ENCODE results near the gene FREY1.

Gene FREY1, protein sequence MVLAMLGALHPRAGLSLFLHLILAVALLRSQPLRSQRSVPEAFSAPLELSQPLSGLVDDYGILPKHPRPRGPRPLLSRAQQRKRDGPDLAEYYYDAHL

GRCh38 chr11:45906965-45907611 lies at the start of gene FREY1:
Gene FREY1, minus strand, starts transcription at chr11:45907271. Its CDS starts 26 bp downstream, at chr11:45907245.
- DNase-seq, result no peak

DNA sequence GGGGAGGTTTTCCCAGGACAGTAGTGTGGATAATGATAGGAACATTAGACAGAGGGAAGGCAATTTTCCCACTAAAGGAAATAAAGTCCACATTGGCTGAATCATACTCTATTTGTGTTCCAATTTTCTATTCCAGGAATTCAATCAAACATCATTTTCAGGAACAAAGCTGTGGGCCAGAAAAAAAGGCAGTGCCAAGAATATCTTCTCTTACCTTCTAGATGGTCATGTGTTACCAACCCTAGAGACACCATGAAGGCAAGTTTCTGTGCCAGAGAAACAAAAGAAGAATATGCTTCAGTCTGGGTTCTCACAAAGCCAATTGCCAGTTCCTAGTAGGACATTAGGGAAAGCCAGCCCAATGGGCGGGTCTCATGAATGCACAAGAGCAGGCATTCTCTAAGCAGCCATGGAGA lies 42.9 kb upstream of the FREY1 start:
- DNase-seq, result no peak

GRCh38 chr11:45948356-45948755 lies 41.3 kb upstream of the FREY1 start:
- DNase-seq, result no peak

- no peak for DNase-seq
These were observed 40.8 kb upstream of the FREY1 start for GRCh38 chr11:45947885-45948284.

- DNase-seq, result no peak
These were observed 38.4 kb upstream of the FREY1 start for GRCh38 chr11:45945397-45945999.

DNA sequence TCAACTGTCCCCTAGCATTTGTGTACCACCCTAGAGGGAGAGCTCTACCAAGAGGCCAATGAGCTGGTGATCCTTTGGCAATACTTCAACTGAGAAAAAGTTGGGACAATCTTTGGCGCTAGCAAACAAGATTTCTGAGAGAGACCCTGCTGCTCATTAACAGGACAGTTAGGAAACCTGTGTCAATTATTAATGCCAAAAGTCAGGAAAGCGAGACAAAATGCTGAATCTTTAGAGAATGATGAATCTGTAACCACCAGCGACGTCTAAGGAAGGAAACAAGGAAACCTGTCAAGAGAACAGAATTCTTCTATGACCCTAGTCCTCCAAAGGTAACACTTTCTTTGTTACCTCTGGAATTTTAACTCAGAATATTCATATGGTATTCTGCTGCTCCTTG lies 35.3 kb upstream of the FREY1 start:
- no peak for DNase-seq

GRCh38 chr11:45941285-45941684 lies 34.2 kb upstream of the FREY1 start:
- DNase-seq, result no peak

DNA sequence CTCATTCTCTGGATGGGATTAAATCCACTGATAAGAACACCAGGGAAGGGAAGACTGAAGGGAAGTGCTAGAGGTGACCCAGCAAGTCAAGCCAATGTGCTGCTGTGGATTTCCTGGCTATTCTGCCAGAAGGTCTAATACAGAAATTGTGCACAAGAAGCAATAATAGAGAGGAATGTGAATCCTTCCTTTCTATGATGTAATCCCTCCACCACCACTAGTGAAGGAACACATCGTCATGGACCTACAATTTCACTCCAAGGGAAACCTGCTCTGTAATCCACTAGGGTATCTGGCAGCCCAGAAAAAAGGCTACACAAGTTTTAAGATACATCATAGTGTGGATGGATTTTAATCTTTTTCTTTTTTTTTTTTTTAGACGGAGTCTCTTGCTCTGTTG lies 32.8 kb upstream of the FREY1 start:
- no peak for DNase-seq

DNA sequence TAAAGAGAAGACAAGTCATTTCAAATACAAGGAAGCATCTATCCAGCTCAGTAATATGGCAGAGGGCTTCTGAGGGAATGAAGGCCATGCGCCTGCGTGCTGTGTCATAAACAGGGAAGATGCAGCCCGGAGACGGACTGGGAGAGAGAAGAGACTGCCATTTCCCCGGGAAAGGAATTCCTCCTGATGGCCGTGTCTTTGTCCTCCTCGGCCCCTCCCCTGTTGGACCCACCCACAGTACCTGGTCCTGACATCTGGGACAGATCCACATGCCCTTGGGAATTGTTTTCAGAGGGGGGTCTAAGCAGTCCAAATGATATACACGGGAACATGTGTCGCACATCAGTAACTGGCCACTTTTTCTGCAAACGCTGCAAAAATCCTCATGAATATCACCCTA lies 30.8 kb upstream of the FREY1 start:
- DNase-seq, result no peak

DNA sequence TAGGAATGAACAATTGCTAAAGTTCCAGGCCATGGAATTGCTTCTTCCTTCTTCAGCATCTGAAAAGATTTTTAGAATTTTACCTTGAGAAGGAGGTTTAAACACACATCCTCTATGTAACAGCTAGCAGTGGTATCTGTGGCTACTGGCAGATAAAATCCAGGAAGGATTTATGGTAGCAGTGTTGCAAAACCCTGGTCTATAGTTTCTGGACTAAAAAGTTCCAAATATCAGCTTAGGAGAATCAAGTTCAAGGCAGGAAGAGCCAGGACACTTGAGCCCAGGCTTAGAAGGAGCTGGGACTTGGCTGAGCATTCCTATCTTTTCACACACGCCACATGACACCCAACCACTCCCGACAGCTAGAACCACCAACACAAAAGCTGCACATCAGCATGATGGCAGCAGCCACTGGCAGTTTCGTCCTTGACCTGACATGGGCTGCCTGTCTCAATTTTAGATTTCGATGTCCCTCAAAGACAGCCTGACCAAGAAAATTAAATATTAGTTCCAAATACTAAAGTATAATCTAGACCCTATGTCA lies 29.5 kb upstream of the FREY1 start:
- no peak for DNase-seq

DNA sequence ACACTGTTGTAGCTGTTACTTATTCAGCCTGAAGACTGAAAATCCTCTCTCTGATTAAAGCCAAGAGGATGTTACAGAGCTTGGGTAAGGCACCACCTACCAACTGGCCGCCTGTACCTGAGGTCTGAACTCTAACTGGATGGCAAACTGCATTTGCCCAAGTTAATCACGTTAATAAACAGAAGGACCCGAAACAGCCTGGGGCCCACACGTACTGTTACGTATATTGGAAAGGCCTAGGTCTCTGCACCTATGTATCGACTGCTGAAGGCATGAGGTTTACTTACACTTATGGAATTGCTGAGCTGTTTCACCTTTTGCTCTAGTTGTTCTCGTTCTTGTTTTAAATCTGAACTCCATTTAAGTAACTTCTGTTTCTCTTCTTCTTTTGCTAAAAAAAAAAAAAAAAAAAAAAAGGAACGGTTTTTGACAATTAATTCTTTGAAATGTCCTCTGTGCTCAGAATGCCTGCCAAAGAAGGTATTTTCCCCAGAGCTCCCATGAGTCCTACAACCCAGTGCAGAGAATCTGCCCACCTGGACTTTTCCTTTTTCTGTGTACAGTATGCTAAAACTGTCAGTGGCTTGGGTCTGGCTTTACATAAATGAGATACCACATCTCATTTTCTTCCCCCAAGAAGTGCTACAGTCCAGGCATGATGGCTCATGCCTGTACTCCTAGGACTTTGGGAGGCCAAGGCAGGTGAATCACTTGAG lies 28.4 kb upstream of the FREY1 start:
- no peak for DNase-seq

- no peak for DNase-seq
These were observed 27.7 kb upstream of the FREY1 start for GRCh38 chr11:45934580-45935318.

DNA sequence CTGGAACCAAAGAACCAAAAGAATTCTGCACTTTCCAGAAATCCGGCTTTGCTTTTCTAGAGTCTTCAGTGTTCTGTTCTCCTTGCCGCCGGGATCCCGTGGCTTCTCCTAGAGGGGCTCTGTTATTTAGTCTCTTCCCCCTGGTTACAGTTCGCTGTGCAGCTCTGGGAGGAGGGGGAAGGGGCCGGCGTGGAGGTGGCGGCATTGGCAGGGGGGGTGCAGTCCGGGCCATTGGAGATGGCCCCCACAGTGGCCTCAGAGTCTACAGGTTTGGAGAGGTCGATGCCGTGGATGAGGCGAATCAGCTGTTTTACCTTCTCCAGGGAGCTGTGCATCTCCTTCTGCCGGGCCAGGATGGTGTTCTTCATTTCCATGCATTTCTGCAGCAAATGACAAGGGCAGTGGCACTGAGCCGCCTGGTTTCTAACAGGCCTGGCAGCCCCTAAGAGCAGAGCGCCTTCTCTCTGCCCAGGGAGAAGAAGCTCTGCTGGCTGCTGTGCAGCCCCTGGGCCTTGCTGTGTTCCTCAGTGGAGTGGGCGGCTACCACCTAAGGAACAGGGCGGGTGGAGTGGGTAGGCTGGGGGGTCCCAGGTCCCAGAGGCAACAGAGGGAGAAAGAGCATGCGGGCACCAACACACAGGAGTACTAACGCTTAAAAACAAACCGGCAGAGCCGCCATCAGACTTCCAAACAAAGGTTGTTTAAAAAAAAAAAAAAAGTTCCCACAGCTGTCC lies 26.9 kb upstream of the FREY1 start:
- DNase-seq, result no peak

- no peak for DNase-seq
These were observed 26.2 kb upstream of the FREY1 start for GRCh38 chr11:45933131-45933831.

DNA sequence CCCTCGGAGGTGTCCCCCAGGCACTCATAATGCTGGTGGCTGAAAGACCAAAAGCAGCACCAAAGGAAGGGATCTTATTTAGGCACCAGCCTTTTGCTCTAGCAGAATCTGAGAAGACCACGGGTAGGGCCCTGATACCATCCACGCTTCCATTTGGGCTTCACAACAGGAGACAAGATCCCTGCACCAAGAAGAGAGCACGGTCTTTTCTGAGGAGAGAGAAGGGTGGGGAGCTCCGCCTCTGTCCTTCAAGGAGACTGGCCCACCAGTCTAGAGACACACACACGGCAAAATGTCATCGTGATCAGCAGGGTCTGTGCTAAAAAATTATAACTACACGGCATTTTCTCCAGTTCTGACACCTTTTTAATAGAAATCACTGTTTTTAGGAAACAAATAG lies 25.1 kb upstream of the FREY1 start:
- no peak for DNase-seq

GRCh38 chr11:45931739-45932138 lies 24.7 kb upstream of the FREY1 start:
- DNase-seq, result no peak

DNA sequence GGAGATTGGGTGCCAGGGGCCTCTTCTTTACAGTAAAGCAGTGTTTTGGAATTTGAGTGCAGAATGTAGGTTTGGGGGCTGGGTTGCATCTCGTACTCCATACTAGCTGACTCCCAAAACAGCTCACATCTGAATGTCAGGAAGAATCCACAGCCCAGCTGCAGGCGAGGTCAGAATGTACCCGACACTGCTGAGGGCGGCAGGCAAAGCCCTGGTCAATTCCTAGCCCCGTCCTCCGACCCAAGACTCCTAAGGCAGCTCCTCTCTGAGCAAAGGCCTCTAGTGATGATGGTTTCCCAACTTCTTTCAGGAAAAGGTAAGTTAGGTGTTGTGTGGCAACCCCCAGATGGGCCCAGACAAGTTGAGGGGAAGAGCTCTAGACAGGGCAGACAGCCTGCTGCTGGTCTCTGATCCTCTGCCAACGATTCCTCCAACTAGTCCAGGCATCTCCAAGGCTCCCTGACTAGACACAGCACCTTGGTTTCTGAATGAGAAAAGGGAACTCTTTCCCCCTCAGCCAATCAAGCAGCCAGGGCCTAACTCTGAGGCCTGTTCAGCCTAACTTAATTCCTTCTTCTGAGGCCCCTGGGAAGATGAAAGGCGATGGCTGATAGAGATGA lies 24.0 kb upstream of the FREY1 start:
- DNase-seq, result no peak

- DNase-seq, result no peak
These were observed 23.1 kb upstream of the FREY1 start for GRCh38 chr11:45930031-45930794.

DNA sequence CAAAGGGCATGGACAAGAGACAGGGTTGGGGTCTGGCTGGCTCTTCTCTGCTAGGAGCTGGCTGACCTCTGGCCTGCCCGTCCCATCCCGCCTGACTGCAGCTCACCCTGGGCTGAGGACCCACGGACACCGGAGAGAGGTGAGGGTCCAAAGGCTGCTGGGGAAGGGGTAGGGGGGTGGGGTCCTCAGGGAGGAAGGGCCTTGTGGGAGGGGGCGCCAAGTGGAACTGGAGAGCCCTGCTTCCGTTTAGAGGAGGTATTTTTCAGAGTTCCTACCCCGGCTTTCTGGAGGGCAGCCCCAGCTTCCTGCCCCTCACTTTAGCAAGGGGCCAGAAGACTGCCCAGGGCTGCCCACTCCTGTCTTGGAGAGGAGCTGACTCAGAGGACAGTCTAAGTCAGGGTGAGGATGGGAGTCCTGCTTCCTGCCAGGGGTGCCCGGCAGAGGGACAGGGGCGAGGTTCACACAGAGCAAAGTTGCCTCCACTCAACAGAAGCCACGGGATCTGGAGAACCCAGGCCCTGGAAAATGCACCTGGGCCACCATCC lies 22.5 kb upstream of the FREY1 start:
- no peak for DNase-seq
